AG09319 (cell line): ENCODE data around the gene SLITRK1.

Experiments
- DNase-seq: peaks from one replicate; pipeline ENCODE4 v3.0.0-alpha.2; 2010; ENCODE audit warnings: low read depth; ENCODE audit errors: extremely low read depth
- CTCF ChIP-seq: IDR thresholded peaks from 2 replicates; pipeline ENCODE4 v1.5.1; 2011; ENCODE audit warnings: low read depth, mild to moderate bottlenecking, inconsistent platforms, low read length, moderate library complexity

The SLITRK1 gene

DNA sequence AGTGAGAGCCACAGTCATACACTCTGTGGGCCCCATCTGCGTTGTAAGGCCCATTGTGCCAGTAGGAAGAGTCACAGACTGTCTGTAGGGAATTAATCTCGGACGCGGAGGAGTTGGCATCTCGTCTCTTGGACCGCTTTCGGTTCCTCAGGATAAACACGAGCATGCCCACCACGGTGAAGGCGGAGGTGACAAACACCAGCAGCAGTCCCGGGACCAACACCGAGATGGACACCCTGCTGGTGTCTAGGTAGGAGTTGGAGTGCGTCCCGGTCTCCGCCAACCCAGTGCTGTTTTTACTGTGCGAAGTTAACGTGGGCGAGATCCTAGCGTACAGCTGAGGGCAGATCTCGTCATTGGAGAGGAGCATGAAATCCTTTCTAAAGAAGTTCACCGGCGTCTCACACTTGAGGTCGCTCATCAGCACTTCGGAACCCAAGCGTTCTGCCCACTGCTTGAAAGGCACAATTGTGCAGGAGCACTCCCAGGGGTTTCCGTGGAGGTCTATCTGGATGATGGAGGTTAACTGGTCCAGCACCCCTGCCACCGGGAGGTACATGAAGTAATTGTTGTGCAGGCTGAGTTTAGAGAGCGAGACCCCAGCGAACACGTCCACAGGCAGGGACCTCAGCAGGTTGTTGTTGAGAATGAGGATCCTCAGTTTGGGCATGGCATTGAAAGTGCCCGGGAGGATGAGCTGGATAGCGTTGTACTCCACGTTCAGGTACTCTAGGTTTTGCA is 2.7 kb downstream of the SLITRK1 start:
- no peak for TF ChIP-seq CTCF

GRCh38 chr13:83878691-83879430 is 3.4 kb downstream of the SLITRK1 start:
- DNase-seq: no peak
- TF ChIP-seq CTCF: no peak

More for the DNA sequence above, 2.7 kb downstream of the SLITRK1 start:
- no peak for DNase-seq

DNA sequence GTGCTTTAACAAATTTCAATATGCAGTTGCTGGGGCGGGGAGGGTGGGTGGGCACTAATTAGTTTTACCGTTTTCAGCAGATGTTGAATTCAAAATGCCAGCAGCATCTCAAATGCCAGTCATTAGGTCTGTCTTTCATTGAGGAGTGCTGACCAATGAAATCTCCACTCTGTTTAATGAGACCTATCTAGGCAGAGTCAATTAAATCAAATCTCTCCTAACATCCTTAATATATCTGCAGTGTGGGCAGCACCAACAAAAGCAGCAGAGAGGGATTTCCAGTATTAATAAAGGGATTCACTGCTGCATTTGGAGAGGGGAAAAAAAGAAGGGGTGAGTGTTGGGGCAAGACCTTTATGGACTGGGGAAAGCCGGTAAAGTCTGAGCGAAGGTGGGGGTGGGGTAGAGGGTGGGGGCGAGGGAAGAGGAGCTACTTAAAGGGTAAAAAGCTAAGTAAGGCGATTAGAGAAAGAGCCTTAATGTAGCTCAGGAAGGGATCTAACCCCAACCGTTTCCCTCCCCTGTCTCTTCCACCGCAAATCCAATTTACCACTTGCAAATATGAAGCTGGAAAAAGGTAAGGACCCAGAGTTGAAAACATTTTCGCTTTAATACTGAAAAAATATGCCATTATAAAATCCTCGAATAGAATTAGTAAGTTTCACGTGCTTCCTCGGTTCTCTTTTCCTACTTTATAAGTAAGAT is 4.5 kb downstream of the SLITRK1 start:
- no peak for DNase-seq
- no peak for TF ChIP-seq CTCF

- DNase-seq: no peak
- TF ChIP-seq CTCF: no peak
These were observed 5.7 kb downstream of the SLITRK1 start for GRCh38 chr13:83876546-83876945.

DNA sequence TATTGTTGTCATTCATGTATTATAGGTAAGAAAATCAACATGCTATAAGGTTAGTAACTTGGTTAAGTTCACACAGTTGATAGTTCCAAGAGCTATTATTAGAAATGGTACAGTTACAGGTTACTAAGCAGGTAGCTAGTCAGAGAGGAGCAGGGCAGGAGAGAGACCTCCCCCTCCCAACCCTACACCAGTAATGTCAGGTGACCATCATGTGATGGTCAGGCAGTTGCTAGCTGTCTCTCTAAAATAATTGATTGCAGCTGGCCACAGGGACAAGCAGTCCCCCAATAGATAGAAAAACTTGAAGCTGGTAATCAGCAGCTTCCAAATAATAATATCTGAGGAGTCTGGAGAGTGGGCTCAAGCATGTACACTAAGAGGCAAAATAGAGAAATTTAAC is 14.6 kb downstream of the SLITRK1 start:
- TF ChIP-seq CTCF: no peak
- DNase-seq: no peak

- DNase-seq: no peak
- TF ChIP-seq CTCF: no peak
These were observed 16.8 kb downstream of the SLITRK1 start for GRCh38 chr13:83865161-83866137.
